GM12878 (cell line): ENCODE data around the gene TMIGD2. TPM values are rescaled to one million over a fixed set of nuclear protein-coding genes. Genes with fewer than 3 reads are reported as not detected.

Experiments used
- ATAC-seq: fragments of 200-7000 bp; cut with Tn5 transposase; 3 replicates; pipeline ENCODE4 v1.9.1; 2020; ENCODE audit warnings: mild to moderate bottlenecking, moderate library complexity
- BruUV-seq: library from RNA; stranded (reverse); fragments of 400-500 nt; replicated peaks from 2 replicates; lab custom pipeline; 2021; lab: Mats Ljungman, UMichigan
- CTCF ChIA-PET: fragments of 300-600 bp; sonication (Branson Sonifier 250); formaldehyde crosslinking; extraction: SDS; loops from one replicate; lab custom pipeline; 2021; ENCODE audit warnings: inconsistent platforms; lab: Yijun Ruan, JAX
- POLR2A ChIA-PET: fragments of 350-600 bp; formaldehyde crosslinking; extraction: SDS; loops from one replicate; lab custom pipeline; 2021; ENCODE audit warnings: inconsistent platforms; lab: Charles Lee
- RAD21 ChIA-PET: fragments of 300-600 bp; sonication (Branson Sonifier 250); formaldehyde crosslinking; loops from one replicate; lab custom pipeline; 2023; ENCODE audit warnings: antibody characterized with exemption; ENCODE audit not compliant: unreplicated experiment; lab: Charles Lee
- SMC1A ChIA-PET: fragments of 300-600 bp; sonication (Branson Sonifier 250); formaldehyde crosslinking; loops from one replicate; lab custom pipeline; 2023; ENCODE audit not compliant: unreplicated experiment, uncharacterized antibody; lab: Charles Lee
- DNase-seq: peaks from one replicate; pipeline ENCODE4 v3.0.0-alpha.2; 2011; ENCODE audit warnings: low read depth, low spot score
- FAIRE-seq: peaks from 3 replicates; lab custom pipeline; 2011; peaks lifted over from hg19 to GRCh38; lab: Jason Lieb, UNC
- H2AFZ ChIP-seq: 2 replicates; pipeline ENCODE4 v1.6.0; 2011; ENCODE audit warnings: low read depth, low read length, control low read depth; ENCODE audit not compliant: control insufficient read depth
- H3K27ac ChIP-seq: 2 replicates; pipeline ENCODE4 v1.5.1; 2011; ENCODE audit warnings: control low read depth; ENCODE audit not compliant: control insufficient read depth, insufficient read depth
- H3K27me3 ChIP-seq, 2 experiments: replicated peaks in 1 of 2; 2 replicates each; pipeline versions ENCODE4 v1.6.0 to v1.6.1; 2011; ENCODE audit warnings: low read length in 1 of 2; ENCODE audit not compliant: control insufficient read depth in 2 of 2, insufficient read depth in 2 of 2
- H3K36me3 ChIP-seq, 2 experiments: 2 replicates each; pipeline ENCODE4 v1.5.1; 2011; ENCODE audit warnings: low read length in 1 of 2; ENCODE audit not compliant: control insufficient read depth in 2 of 2, insufficient read depth in 2 of 2
- H3K4me1 ChIP-seq: 2 replicates; pipeline ENCODE4 v1.6.1; 2011; ENCODE audit warnings: mild to moderate bottlenecking, low read length, moderate library complexity, mixed read lengths; ENCODE audit not compliant: control insufficient read depth, insufficient read depth
- H3K4me2 ChIP-seq: 2 replicates; pipeline ENCODE4 v1.6.0; 2011; ENCODE audit warnings: control low read depth; ENCODE audit not compliant: control insufficient read depth, insufficient read depth
- H3K4me3 ChIP-seq: fragments of 200-600 bp; sonication (generic); 2 replicates; pipeline ENCODE4 v1.5.1; 2016
- H3K79me2 ChIP-seq: 2 replicates; pipeline ENCODE4 v1.6.0; 2011; ENCODE audit warnings: low read length; ENCODE audit not compliant: control insufficient read depth, insufficient read depth
- H3K9ac ChIP-seq: 2 replicates; pipeline ENCODE4 v1.8.0; 2011; ENCODE audit warnings: low read length, control low read depth, mixed read lengths; ENCODE audit not compliant: control insufficient read depth, insufficient read depth
- H3K9me3 ChIP-seq: replicated peaks from 3 replicates; pipeline ENCODE4 v1.5.1; 2011; ENCODE audit warnings: mild to moderate bottlenecking, low read length; ENCODE audit not compliant: control insufficient read depth, insufficient read depth
- H4K20me1 ChIP-seq: 2 replicates; pipeline ENCODE4 v1.6.0; 2011; ENCODE audit not compliant: control insufficient read depth, insufficient read depth
- BRCA1 ChIP-seq: IDR thresholded peaks from 2 replicates; pipeline ENCODE4 v1.6.1; 2011; ENCODE audit warnings: low read depth, low read length, improper control_type of control experiment
- ESRRA ChIP-seq: IDR thresholded peaks from 2 replicates; pipeline ENCODE4 v1.6.1; 2012; ENCODE audit warnings: mild to moderate bottlenecking, low read length, improper control_type of control experiment
- LARP7 ChIP-seq: fragments of 450-650 bp; IDR thresholded peaks from 2 replicates; pipeline ENCODE4 v1.6.1; 2017; ENCODE audit warnings: mild to moderate bottlenecking
- MYB ChIP-seq: fragments of 150-350 bp; IDR thresholded peaks from 2 replicates; pipeline ENCODE4 v1.6.1; 2014; ENCODE audit warnings: mild to moderate bottlenecking, low read depth, low read length, borderline replicate concordance
- NFIC ChIP-seq: IDR thresholded peaks from 2 replicates; pipeline ENCODE4 v1.6.1; 2012; ENCODE audit warnings: low read depth, mild to moderate bottlenecking, inconsistent platforms, low read length, moderate library complexity
- NFXL1 ChIP-seq: fragments of 450-650 bp; IDR thresholded peaks from 2 replicates; pipeline ENCODE4 v1.6.1; 2017; ENCODE audit warnings: antibody characterized with exemption, mild to moderate bottlenecking, borderline replicate concordance
- PAX5 ChIP-seq: IDR thresholded peaks from 2 replicates; pipeline ENCODE4 v1.6.1; 2011; ENCODE audit warnings: low read depth, low read length, borderline replicate concordance
- RAD51 ChIP-seq: fragments of 450-650 bp; IDR thresholded peaks from 2 replicates; pipeline ENCODE4 v1.6.1; 2016; ENCODE audit warnings: moderate library complexity, mild to moderate bottlenecking, inconsistent platforms
- SPI1 ChIP-seq: IDR thresholded peaks from 2 replicates; pipeline ENCODE4 v1.6.1; 2011; ENCODE audit warnings: low read depth, mild to moderate bottlenecking, low read length, moderate library complexity, borderline replicate concordance; ENCODE audit not compliant: insufficient read depth
- SUZ12 ChIP-seq: fragments of 200-600 bp; sonication (generic); IDR thresholded peaks from one replicate; pipeline ENCODE4 v1.6.1; 2018; ENCODE audit warnings: antibody characterized with exemption, mild to moderate bottlenecking; ENCODE audit not compliant: unreplicated experiment
- ZBTB40 ChIP-seq: fragments of 450-650 bp; IDR thresholded peaks from 2 replicates; pipeline ENCODE4 v1.6.1; 2016; ENCODE audit warnings: mild to moderate bottlenecking, moderate library complexity, borderline replicate concordance
- ZSCAN29 ChIP-seq: fragments of 450-650 bp; IDR thresholded peaks from 2 replicates; pipeline ENCODE4 v1.6.1; 2017; ENCODE audit warnings: mild to moderate bottlenecking, moderate library complexity
- WGBS: methylation state at CpG from one replicate; pipeline ENCODE4 v1.1.6; 2016; ENCODE audit warnings: low lambda C conversion rate; ENCODE audit not compliant: insufficient replicate concordance, insufficient coverage; ENCODE audit errors: missing lambda C conversion rate; 5-methylcytosine and 5-hydroxymethylcytosine counted together
- in situ Hi-C: fragments of 300-500 bp; cut with MboI; formaldehyde crosslinking; loops from 9 replicates; pipeline ENCODE4 v1.14.3; 2018; ENCODE audit warnings: mixed read lengths
- intact Hi-C: fragments of 100-400 bp; cut with micrococcal nuclease; formaldehyde crosslinking; loops from one replicate; pipeline ENCODE4 v1.14.2; 2022; ENCODE audit not compliant: unreplicated experiment
- polyA plus RNA-seq, 11 experiments: library from polyadenylated mRNA; depleted of rRNA in 4 of 11; unstranded in 6 of 11; stranded (reverse) in 5 of 11; fragments of >200 nt; fragmentation: Nextera tagmentation in 4 of 11; fragmentation: Illumina TruSeq in 1 of 11; extraction: Ambion mirVana in 4 of 11; extraction: Trizol in 1 of 11; gene quantifications; 1 replicate in 1 of 11; 2 replicates in 10 of 11; pipeline versions ENCODE4 v1.2.1 to v1.2.3, GENCODE V29; 2011 to 2016; ENCODE audit warnings: inconsistent platforms in 2 of 11, missing spikeins in 2 of 11, low read depth in 1 of 11
- total RNA-seq, 4 experiments: library from RNA; depleted of rRNA in 3 of 4; stranded (reverse); fragments of >200 nt in 3 of 4; fragmentation: Illumina TruSeq in 1 of 4; extraction: Trizol in 1 of 4; gene quantifications; 2 replicates each; pipeline versions ENCODE4 v1.2.1 to v1.2.3, GENCODE V29; 2013 to 2021
- TF ChIP-seq, protein P1 (sequence below): fragments of 450-650 bp; IDR thresholded peaks from 2 replicates; pipeline ENCODE4 v1.6.1; 2017; ENCODE audit warnings: borderline replicate concordance
- TF ChIP-seq, protein P2 (sequence below), 3 experiments: IDR thresholded peaks in 2 of 3; conservative IDR thresholded peaks in 1 of 3; 2 replicates each; pipeline ENCODE4 v1.5.1; 2011; ENCODE audit warnings: low read depth in 3 of 3, low read length in 3 of 3, mild to moderate bottlenecking in 3 of 3, control low read depth in 2 of 3, moderate library complexity in 2 of 3, inconsistent platforms in 1 of 3, mixed read lengths in 1 of 3; ENCODE audit not compliant: control insufficient read depth in 2 of 3, insufficient read depth in 1 of 3; ENCODE audit errors: extremely low read depth in 1 of 3

TMIGD2 gene
- total and polyA plus RNA-seq, 10 of the 15 experiments (the other 5 are each of a cell fraction or from before 2014, with no cell fraction given), result 0.09 to 0.40 (median 0.14) TPM; not detected in 5

DNA sequence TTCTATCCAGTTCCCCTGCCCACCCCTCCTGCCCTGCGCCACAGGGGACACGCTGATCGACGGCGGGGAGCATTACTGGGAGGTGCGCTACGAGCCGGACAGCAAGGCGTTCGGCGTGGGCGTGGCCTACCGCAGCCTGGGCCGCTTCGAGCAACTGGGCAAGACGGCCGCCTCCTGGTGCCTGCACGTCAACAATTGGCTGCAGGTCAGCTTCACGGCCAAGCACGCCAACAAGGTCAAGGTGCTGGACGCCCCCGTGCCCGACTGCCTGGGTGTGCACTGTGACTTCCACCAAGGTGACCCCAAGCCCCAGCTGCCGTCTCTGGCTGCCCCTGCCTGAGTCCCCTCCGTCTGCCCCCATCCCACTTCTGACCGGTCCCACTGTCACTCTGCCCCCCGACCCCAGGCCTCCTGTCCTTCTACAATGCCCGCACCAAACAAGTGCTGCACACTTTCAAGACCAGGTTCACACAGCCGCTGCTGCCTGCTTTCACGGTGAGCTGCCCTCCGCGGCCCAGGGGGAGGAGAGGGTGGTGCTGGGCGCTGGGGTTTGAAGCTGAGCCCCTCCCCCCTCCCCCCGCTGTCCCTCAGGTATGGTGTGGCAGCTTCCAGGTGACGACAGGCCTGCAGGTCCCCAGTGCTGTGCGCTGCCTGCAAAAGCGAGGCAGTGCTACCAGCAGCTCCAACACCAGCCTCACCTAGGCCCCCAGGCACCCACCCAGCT lies 20.9 kb upstream of the TMIGD2 start:
- ATAC-seq, result no peak
- H4K20me1 ChIP-seq, result no peaks in the 10 kb centered on the region
- CTCF ChIA-PET, result interaction anchor here (0.8 to 1.6 kb wide), 3 partner anchors 9 to 53 kb away, joined by 3 to 5 read pairs (median 3); no protein-coding TSS in a partner anchor
- no peak for TF ChIP-seq PAX5
- no peak for TF ChIP-seq BRCA1
- TF ChIP-seq NFXL1, result no peak
- no peak for TF ChIP-seq ZBTB40
- no peak for TF ChIP-seq MYB
- no peak for TF ChIP-seq RAD51
- TF ChIP-seq, protein P1, sequence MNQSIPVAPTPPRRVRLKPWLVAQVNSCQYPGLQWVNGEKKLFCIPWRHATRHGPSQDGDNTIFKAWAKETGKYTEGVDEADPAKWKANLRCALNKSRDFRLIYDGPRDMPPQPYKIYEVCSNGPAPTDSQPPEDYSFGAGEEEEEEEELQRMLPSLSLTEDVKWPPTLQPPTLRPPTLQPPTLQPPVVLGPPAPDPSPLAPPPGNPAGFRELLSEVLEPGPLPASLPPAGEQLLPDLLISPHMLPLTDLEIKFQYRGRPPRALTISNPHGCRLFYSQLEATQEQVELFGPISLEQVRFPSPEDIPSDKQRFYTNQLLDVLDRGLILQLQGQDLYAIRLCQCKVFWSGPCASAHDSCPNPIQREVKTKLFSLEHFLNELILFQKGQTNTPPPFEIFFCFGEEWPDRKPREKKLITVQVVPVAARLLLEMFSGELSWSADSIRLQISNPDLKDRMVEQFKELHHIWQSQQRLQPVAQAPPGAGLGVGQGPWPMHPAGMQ, result no peak
- no peak for TF ChIP-seq NFIC
- TF ChIP-seq ZSCAN29, result no peak
- no peak for TF ChIP-seq SUZ12
- TF ChIP-seq, protein P2, sequence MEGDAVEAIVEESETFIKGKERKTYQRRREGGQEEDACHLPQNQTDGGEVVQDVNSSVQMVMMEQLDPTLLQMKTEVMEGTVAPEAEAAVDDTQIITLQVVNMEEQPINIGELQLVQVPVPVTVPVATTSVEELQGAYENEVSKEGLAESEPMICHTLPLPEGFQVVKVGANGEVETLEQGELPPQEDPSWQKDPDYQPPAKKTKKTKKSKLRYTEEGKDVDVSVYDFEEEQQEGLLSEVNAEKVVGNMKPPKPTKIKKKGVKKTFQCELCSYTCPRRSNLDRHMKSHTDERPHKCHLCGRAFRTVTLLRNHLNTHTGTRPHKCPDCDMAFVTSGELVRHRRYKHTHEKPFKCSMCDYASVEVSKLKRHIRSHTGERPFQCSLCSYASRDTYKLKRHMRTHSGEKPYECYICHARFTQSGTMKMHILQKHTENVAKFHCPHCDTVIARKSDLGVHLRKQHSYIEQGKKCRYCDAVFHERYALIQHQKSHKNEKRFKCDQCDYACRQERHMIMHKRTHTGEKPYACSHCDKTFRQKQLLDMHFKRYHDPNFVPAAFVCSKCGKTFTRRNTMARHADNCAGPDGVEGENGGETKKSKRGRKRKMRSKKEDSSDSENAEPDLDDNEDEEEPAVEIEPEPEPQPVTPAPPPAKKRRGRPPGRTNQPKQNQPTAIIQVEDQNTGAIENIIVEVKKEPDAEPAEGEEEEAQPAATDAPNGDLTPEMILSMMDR (IDR thresholded peaks at IDR 0.05 in 2 of 3, conservative IDR thresholded peaks at IDR 0.05 in 1 of 3; ENCODE audit: control insufficient read depth in 2 of 3, extremely low read depth in 1 of 3, insufficient read depth in 1 of 3, low read depth in 3 of 3, low read length in 3 of 3), result no peak
- TF ChIP-seq SPI1, result no peak
- TF ChIP-seq ESRRA, result no peak
- no peak for TF ChIP-seq LARP7

More for the DNA sequence above, 20.9 kb upstream of the TMIGD2 start:
- no TSS peak for BruUV-seq
- H3K4me1 ChIP-seq, result peaks cover 8% of the 10 kb centered on the region; the same call in 1 of the 2 replicates
- no peaks in the 10 kb centered on the region; the same call in 1 of the 3 replicates for H3K9me3 ChIP-seq
- RAD21 ChIA-PET, result no interaction called here
- SMC1A ChIA-PET, result no interaction called here
- no peak overlapping the region for H2AFZ ChIP-seq
- H3K36me3 ChIP-seq, result no peaks in the 10 kb centered on the region
- FAIRE-seq (no peak), DNase-seq (no peak)
- no peak overlapping the region for H3K4me2 ChIP-seq
- in situ Hi-C loops (no loop called here), intact Hi-C loops (no loop called here)
- no peak overlapping the region for H3K4me3 ChIP-seq
- POLR2A ChIA-PET, result no interaction called here
- WGBS, result 72% methylated on average over 35 of the region's 37 CpGs
- H3K27me3 ChIP-seq, result no peaks in the 10 kb centered on the region
- no peak overlapping the region for H3K27ac ChIP-seq
- no peak overlapping the region for H3K9ac ChIP-seq
- H3K79me2 ChIP-seq, result no peaks in the 10 kb centered on the region
